DMS79 (cell line): ENCODE data around the gene CELSR3.

Experiments
- DNase-seq: peaks from one replicate; lab custom pipeline; 2025; lab: John Stamatoyannopoulos, UW

CELSR3 gene

GRCh38 chr3:48656841-48657281 is 5.8 kb downstream of the CELSR3 start:
- DNase-seq = no peak

DNA sequence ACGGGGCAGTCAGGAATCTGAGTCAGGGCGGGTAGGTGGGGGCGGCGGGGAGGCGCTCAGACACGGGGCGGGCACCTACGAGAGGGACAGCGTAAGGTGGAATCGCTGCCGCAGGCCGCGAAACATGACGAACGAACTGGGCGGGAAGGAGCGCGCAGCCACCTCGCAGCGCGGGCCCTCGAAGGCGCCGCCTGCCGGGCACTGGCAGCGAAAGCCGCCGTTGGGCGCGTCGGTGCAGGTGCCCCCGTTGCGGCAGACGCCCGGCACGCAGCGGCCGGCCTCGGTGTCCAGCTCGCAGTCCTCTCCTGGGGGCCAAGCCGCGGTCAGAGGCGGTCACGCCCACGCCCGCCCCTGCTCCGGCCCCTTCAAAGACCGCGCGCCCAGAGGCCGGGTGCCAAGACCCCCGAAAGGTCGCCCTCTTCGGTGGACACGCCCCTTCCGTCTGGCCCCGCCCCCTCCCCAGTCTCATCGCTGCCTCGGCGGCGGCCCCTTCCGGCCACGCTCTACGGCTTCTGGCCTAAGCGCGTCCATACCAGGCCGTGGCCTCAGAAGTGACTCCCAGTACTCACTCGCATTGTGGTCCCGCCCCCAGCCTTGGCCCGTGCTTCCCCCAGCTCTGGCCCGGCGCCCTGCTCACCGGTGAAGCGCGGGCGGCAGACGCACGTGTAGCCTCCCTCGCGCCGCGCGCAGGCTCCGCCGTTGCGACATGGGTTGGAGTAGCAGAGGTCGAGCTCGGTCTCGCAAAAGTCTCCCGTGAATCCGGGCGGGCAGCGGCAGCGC is 6.4 kb downstream of the CELSR3 start:
- DNase-seq = no peak

DNA sequence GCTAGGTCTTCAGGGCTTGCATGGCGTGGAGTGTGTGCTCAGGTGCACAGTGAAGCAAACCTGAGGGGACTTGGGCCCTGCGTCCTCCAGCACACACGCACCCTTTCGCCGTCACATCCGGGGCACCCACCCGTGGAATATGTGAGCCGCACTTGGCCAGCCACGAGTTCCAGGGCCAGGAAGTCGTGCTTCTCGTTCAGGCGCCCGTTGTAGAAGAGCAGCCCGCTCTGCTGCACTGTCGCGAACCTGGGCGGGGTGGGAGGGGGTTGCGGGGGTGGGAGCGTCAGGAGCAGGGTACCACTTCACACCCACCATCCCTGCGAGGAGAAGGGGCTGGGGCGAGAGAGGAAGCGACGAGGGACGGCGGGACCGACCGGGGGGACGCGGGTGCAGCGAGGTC is 7.1 kb downstream of the CELSR3 start:
- DNase-seq = no peak

GRCh38 chr3:48655063-48655462 is 7.6 kb downstream of the CELSR3 start:
- DNase-seq = no peak

DNA sequence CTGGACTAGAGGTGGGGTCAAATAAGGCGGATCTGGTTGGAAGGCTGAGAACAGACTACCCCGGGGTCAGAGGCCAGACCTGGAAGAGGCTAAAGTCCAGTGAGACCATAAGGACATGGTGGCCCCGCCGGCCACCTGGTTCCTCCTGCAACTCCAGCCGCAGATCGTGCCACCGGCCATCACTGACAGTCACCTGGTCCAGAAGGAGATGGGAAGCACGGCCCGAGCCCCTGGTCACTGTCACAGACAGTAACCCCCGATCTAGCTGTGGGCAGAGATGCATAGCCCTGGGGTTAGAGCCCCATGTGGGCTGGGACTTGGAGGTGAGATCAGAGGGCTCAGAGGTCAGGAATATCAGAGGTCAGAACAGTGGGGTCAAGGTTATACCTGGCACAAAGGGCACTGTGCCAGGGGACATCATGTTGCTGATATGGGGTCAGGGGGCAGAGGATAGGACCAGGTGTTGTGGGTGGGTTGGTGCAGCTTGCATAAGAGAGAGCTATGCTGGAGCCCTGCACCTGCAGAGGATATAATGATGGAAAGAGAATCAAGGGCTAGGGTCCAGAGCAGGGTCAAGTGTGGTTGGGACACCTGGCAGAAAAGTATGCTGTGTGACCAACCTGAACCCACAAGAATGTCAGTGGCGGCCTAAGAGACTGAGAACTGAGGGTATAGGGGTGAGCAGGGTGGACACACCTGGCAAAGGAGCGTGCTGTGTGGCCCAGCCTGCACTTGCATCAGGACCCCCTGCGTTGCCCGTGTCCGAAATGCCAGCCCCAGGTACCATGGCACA is 9.6 kb downstream of the CELSR3 start:
- DNase-seq = no peak

- no peak for DNase-seq
Observed at GRCh38 chr3:48651771-48652170, 10.9 kb downstream of the CELSR3 start.

DNA sequence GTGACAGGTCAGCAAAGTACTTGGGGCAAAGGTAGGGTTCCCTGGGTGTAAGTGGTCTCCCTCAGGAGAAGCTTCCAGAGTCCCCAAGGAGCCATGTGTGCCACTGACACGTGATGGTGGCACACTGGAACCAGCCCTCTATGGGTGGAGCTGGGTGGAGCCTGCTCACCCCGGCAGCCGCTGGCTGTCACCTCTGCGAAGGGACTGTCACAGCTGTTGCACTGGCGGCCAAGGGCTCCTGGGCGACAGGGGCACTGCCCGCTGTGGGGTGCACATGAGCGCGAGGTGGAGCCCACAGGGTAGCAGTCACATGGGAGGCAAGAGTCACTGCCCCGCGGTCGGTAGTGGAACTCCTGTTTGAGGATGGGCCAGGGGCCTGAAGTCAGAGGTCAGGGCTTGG is 12.0 kb downstream of the CELSR3 start:
- DNase-seq = no peak

- no peak for DNase-seq
Observed at GRCh38 chr3:48648188-48648850, 14.4 kb downstream of the CELSR3 start.

DNA sequence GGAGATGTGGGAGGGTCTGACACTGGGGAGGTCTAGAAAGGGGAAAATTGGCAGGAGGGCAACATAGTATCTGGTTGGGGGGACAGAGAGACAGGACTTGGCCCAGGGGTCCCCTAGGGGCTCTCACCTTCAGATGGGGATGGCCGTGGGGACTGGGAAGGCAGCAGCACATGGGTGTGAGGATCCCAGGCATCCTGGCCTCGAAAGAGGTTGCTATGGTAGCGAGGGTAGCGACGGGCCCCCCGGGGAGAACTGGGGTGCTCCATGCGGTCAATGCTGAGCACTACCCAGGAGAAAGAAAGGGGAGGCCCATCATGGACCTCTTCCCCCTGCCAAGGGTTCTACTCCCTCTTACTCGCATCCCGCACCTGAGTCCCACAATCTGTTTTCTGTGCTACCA is 15.0 kb downstream of the CELSR3 start:
- no peak for DNase-seq

DNA sequence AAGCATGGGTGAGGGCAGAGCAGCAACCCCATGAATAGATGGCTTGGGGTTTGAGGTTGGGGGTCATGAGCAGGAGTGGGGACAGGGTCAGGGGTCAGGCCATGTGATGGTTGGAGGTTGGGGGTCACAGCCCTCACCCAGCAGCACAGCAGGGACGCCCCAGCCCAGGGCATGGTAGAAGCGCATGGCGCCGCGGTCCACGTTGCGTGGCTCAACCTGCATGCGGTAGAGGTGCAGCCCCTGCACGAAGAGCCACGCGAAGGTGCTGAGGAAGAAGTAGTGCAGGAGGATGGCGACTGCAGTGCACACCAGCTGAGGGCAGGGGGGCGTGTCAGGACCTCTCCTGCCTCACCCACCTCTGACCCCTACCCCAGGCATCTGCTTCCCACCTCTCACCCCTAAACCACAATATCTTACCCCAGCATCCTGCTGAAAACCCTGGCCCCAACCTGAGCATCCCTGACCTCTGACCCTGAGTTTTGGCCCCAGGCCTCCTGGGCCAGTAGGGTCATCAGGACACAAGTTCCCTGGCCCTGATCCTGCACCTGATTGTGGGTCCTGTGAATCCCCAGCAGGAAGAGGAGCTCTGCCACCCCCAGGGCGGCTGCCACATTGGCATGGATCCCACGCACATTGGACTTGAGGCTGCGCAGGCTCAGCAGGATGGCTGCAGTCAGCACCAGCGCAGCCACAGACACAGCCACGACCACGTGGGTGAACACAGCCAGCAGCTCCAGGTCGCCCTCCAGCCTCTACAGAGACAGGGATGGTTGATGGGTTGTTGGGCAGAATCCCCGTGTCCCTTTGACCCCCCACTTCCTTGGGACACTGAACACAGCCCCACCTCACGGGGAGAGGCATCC is 17.6 kb downstream of the CELSR3 start:
- no peak for DNase-seq

GRCh38 chr3:48642605-48643004 is 20.1 kb downstream of the CELSR3 start:
- DNase-seq = no peak

DNA sequence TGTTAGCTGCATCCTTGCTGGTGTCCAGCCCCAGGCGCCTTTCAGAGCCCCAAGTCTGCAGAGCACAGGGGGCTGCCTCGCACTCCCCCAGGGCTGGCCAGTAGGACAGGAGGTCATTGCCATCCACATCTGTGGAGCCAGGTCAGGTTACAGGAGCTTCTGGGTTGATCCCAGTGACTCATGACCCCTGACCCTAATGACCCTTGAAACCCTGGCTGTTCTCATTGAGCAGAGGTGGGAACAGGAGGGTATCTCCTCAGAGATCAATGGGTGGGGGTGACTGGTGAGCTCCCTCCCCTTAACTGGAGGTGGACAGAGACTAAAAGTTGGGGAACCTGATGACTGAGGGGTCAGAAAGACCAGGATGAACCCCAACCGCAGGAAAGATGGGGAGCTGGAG is 21.3 kb downstream of the CELSR3 start:
- DNase-seq = no peak

DNA sequence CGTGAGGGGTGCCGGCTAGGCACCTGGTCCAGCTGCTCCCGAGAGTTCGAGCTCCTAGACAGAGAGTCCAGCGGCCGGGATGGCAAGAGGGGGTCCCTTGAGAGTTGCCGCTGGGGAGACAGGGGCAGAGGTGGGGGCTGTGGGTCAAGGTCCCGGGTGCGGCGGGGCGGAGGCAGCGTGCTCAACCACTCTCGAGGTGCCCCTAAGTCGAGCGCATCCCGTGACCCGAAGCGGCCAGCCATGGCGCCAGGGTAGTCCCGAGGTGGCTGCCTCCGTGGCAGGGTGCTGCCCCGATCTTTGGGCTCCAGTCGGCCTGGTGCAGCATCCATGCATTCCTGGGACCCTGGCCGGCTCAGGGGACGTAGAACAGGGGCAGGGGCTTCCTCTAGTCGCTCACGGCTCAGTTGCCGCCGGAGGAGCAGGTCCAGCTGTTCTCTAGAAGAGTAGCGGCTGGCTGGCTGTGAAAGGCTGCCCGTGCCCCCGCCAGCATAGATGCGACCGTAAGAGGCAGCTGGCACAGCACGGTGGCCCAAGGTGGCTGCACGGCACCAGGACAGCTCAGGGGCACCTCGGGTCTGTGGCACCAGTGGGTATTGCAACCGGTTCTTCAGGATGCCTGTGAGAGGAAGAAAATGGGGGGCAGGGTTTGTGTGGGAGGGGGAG is 22.6 kb downstream of the CELSR3 start:
- DNase-seq = no peak

GRCh38 chr3:48637305-48637704 is 25.4 kb downstream of the CELSR3 start:
- DNase-seq = no peak

- no peak for DNase-seq
Observed at GRCh38 chr3:48636149-48636655, 26.5 kb downstream of the CELSR3 start.

- peak; percentile 62 for DNase-seq
Observed at GRCh38 chr3:48635222-48636021, 27.3 kb downstream of the CELSR3 start, which contains the start of gene SLC26A6. Gene SLC26A6 (minus strand): TSS chr3:48635461. CDS start chr3:48635393, 68 bp downstream.

- no peak for DNase-seq
Observed at GRCh38 chr3:48634661-48635221, 27.9 kb downstream of the CELSR3 start.

DNA sequence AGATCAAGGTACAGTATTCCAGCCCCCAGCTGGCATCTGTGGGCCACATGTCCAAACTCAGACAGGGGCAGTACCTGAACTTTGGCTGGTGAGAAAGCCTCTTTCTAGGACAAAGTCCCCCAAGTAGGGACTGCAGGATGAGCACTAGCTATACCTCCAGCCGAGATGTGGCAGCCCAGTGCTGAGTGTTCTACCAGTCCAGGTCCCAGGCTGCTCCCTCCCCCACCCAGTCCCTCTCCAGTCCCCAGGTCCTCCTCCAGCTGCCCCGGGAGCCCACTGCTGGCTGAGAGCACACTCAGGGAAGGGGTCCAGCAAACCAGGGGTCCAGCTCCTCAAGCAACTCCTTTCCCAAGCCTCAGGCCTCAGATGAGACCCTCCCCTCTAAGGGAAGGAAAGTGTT is 28.9 kb downstream of the CELSR3 start:
- DNase-seq = no peak

- DNase-seq = no peak
Observed at GRCh38 chr3:48633256-48633655, 29.4 kb downstream of the CELSR3 start.
